SHP77 (cell line): ENCODE data around the gene CHAF1B.

Source experiments
- DNase-seq, 2 experiments: peaks; one replicate each; lab custom pipeline; 2025; lab: John Stamatoyannopoulos, UW

CHAF1B gene

GRCh38 chr21:36428761-36429432, 43.7 kb downstream of the CHAF1B start:
- peak in 1 of 2 experiments; percentile 6 for DNase-seq

DNA sequence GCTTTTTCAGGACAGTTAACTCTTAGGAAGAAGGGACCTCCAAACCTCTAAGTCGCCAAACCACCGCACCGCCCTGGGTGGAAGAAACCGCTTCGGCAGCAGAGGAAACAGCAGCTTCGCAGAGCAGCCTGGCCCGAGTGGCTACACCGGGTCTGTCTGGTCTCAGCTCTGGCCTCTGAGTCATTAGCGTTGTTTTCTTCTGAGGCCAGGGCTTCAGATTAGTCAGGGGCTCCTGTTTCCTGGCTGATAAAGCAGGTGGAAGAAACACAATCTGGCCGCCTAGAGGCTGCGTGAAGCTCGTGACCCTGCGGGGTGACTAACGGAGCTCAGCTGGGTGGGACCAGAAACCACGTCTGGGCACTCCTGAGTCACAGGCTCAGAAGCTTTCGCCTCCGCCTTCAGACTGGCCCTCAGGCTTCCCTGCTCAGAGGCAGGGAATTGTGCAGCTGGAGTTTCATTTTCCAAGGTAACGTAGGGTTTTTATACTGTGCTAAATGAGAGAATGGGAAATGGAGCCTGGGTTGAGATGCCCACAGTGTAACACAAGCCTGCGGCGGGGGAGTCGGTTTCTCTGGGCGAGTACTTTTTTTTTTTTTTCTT, 44.9 kb downstream of the CHAF1B start:
- DNase-seq: peak; percentile 28 to 53

- DNase-seq: no peak
Measured at GRCh38 chr21:36430841-36431240, 45.6 kb downstream of the CHAF1B start.

GRCh38 chr21:36431252-36431651, 46.1 kb downstream of the CHAF1B start:
- no peak for DNase-seq

DNA sequence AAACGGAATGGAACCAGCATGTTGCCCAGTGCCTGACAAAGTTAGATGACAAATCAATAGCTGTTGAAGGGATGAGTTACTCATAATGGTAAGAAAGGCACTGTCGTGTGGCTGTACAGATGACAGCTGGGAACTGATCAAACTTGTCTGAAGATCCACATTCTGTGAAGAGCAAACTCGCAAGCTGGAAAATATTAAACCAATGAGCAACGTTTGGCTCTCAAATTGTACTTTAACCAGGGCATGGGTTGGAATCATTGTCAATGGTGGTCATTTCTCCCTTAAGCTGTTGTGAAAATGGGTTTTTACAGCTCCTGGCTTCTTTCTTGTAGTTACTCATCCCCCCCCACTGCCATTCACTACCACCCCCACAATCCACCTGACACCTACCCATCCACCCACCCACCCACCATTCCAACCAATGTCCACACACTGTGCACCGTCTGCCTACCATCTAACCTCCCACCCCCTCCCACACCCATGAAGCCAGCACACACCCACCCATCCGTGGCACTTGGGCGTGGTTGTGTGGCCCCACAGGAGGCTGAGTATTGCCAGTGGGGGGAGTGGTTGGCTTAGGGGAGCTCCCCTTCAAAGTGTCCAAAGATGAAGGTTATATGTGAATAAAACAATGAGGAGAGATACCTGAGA, 48.0 kb downstream of the CHAF1B start:
- no peak for DNase-seq

DNA sequence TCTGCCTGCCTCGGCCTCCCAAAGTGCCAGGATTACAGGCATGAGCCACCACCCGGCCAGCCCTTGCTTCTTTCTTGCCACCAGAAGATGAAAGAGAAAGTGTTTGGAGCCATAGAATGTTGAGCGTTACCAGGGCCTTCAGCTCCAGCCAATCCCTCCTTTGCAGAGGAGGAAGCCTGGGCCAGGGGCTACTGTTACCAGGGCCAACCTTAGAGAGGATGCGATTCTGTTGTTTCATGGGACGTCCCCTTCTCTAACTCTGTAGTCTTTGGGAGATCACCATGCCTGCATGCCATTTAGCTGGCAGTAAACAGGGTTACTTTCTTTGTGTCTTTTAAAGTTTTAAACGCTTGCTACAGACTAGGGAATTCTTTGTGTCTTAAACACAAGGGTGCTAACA, 49.0 kb downstream of the CHAF1B start:
- no peak for DNase-seq

DNA sequence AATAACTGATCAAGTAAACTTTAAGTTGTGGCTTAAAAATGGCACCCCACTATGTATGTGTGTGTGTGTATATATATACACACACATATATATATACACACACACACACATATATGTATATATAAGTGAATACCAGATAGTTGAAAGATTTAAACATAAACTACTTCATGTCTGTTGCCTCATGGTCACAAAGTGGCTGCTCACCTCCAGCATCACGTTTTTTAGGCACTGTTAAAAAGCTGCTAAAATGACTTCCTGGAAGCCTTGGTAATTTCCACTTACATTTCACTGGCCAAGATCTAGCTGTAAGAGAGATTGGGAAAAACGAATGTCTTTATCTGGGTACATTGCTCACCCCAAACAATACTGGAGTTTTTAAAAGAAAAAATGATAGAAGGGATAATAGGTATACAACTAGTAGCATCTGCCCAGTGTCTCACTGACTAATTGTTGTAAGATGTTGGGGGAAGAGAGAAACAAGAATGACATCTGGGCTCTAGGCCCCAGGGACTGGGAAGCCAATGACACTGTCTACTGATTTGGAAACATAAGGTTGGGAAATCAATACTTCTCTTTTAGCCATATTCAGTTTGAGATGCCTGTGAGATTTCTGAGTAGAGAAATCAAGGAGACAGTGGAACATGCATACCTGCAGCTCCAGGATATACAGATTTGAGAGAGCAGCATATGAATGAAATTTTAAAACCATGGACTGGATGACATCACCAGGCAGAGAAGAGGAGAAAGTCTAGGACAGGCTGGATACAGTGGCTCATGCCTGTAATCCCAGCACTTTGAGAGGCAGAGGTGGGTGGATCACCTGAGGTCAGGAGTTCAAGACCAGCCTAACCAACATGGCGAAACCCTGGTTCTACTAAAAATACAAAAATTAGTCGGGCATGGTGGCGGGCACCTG, 51.9 kb downstream of the CHAF1B start:
- no peak for DNase-seq

GRCh38 chr21:36437745-36438128, 52.5 kb downstream of the CHAF1B start:
- no peak for DNase-seq

GRCh38 chr21:36441715-36442114, 56.5 kb downstream of the CHAF1B start:
- DNase-seq: no peak

- no peak for DNase-seq
Measured at GRCh38 chr21:36446301-36446700, 61.1 kb downstream of the CHAF1B start.

GRCh38 chr21:36450511-36450910, 65.3 kb downstream of the CHAF1B start:
- DNase-seq: no peak

DNA sequence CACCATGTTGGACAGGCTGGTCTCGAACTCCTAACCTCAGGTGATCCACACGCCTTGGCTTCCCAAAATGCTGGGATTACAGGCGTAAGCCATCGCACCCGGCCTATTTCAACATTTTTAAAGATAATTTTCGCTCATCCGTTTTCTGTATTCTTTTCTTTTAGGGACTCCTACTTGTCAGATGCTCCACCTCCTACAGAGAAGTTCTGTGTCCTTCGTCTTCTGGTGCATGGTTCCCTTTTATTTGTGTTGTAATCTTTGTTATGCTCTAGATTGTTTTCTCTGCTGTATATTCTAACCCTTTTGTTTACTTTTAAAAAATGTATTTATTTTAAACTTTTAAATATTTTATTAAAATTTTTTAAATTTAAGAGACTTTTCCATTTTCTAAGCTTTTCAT, 66.3 kb downstream of the CHAF1B start:
- no peak for DNase-seq

GRCh38 chr21:36452281-36452825, 67.2 kb downstream of the CHAF1B start:
- DNase-seq: no peak

- DNase-seq: no peak
Measured at GRCh38 chr21:36454093-36454531, 68.9 kb downstream of the CHAF1B start.

GRCh38 chr21:36454706-36455105, 69.5 kb downstream of the CHAF1B start:
- DNase-seq: no peak

GRCh38 chr21:36456729-36457414, 71.7 kb downstream of the CHAF1B start:
- DNase-seq: peak in 1 of 2 experiments; percentile 3

- no peak for DNase-seq
Measured at GRCh38 chr21:36459098-36459497, 73.9 kb downstream of the CHAF1B start.

DNA sequence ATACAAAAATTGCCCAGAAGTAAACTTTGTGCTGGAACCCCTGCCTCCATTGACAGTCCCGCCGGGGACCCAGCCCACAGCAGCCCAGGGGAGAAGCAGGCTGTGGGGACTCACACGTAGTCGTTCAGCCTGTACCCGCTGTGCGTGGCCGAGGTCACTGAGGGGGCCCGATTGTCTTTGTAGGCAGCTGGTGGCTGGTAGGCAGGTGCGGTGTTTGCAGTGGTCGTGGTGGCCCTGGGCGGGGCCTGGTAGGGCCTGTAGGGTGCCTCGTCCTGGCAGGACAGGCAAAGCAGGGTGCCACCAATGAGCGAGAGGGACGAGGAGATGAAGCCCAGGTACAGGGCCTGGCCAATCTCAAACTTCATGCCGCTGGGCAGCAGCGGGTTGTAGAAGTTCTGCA, 75.7 kb downstream of the CHAF1B start:
- no peak for DNase-seq

- no peak for DNase-seq
Measured at GRCh38 chr21:36461277-36461917, 76.2 kb downstream of the CHAF1B start.

DNA sequence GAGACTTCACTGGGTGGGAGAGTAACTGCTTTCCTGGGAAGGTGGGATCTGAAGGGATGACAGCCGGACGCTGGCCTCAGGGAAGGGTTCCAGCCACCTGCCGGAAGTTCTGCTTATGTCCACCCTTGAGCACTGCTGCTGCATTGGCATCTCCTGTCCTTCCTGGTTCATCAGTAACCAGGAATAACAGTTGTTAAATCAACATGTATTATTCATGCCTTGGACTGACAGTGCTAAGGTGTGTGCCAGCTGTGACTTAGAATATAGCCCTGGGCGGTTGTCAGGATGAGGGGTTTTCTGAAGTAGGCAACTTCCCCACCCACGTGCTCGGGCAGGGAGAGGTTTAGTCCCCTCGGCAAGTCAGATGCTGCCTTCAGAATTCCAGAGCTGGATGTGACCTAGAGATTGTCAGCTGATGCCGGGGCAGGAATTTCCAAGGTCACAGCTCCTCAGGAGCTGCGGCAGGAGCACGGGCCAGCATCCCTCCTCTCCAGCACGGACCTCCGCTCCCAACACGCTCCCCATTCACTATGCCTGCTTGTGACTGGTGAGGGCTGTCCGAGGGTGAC, 76.8 kb downstream of the CHAF1B start:
- DNase-seq: no peak

- DNase-seq: no peak
Measured at GRCh38 chr21:36463204-36463603, 78.0 kb downstream of the CHAF1B start.
